ENCODE measurements around the gene BAHCC1. TPM values are rescaled to one million over a fixed set of nuclear protein-coding genes. Genes with fewer than 3 reads are reported as not detected.

The BAHCC1 gene
- total RNA-seq, 1 donor from 2014 or later = 4.8 TPM

GRCh38 chr17:81432941-81433340 lies 37.7 kb downstream of the BAHCC1 start:
- DNase-seq (ENCODE audit: low read depth) = no peak
- H3K4me3 ChIP-seq (ENCODE audit: low read depth, low read length) = no peak overlapping the region
- TF ChIP-seq CTCF (conservative IDR thresholded peaks at IDR 0.05; ENCODE audit: low read depth, low read length) = no peak

GRCh38 chr17:81433656-81434055 lies 38.4 kb downstream of the BAHCC1 start:
- H3K4me3 ChIP-seq (ENCODE audit: low read depth, low read length) = no peak overlapping the region
- DNase-seq (ENCODE audit: low read depth) = no peak
- TF ChIP-seq CTCF (conservative IDR thresholded peaks at IDR 0.05; ENCODE audit: low read depth, low read length) = no peak

GRCh38 chr17:81434072-81434471 lies 38.8 kb downstream of the BAHCC1 start:
- no peak for DNase-seq (ENCODE audit: low read depth)
- TF ChIP-seq CTCF (conservative IDR thresholded peaks at IDR 0.05; ENCODE audit: low read depth, low read length) = no peak
- no peak overlapping the region for H3K4me3 ChIP-seq (ENCODE audit: low read depth, low read length)

- no peak for DNase-seq (ENCODE audit: low read depth)
- no peak for TF ChIP-seq CTCF (conservative IDR thresholded peaks at IDR 0.05; ENCODE audit: low read depth, low read length)
- H3K4me3 ChIP-seq (ENCODE audit: low read depth, low read length) = no peak overlapping the region
Measured at GRCh38 chr17:81434681-81435417, 39.6 kb downstream of the BAHCC1 start.

GRCh38 chr17:81435652-81436293 lies 40.5 kb downstream of the BAHCC1 start:
- H3K4me3 ChIP-seq (ENCODE audit: low read depth, low read length) = no peak overlapping the region
- no peak for DNase-seq (ENCODE audit: low read depth)
- TF ChIP-seq CTCF (conservative IDR thresholded peaks at IDR 0.05; ENCODE audit: low read depth, low read length) = no peak

GRCh38 chr17:81436294-81436849 lies 41.1 kb downstream of the BAHCC1 start:
- no peak for TF ChIP-seq CTCF (conservative IDR thresholded peaks at IDR 0.05; ENCODE audit: low read depth, low read length)
- H3K4me3 ChIP-seq (ENCODE audit: low read depth, low read length) = no peak overlapping the region
- DNase-seq (ENCODE audit: low read depth) = no peak

Data from epithelial cell of proximal tubule (primary cell).